ENCODE measurements around the gene NSUN2.
A peak's percentile ranks its signal among the peaks of the same experiment; 100 is the strongest.

Gene NSUN2

GRCh38 chr5:6606884-6607558, 25.8 kb downstream of the NSUN2 start:
- TF ChIP-seq, protein P1, sequence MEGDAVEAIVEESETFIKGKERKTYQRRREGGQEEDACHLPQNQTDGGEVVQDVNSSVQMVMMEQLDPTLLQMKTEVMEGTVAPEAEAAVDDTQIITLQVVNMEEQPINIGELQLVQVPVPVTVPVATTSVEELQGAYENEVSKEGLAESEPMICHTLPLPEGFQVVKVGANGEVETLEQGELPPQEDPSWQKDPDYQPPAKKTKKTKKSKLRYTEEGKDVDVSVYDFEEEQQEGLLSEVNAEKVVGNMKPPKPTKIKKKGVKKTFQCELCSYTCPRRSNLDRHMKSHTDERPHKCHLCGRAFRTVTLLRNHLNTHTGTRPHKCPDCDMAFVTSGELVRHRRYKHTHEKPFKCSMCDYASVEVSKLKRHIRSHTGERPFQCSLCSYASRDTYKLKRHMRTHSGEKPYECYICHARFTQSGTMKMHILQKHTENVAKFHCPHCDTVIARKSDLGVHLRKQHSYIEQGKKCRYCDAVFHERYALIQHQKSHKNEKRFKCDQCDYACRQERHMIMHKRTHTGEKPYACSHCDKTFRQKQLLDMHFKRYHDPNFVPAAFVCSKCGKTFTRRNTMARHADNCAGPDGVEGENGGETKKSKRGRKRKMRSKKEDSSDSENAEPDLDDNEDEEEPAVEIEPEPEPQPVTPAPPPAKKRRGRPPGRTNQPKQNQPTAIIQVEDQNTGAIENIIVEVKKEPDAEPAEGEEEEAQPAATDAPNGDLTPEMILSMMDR (IDR thresholded peaks at IDR 0.05) = no peak
- Mint-ChIP-seq H3K27me3 (ENCODE audit: low read depth, poor library complexity) (no peaks in the 10 kb centered on the region), H3K27ac (no peak overlapping the region), H3K4me3 (no peak overlapping the region), H3K9me3 (no peaks in the 10 kb centered on the region), H3K36me3 (ENCODE audit: low read depth) (peaks cover 78% of the 10 kb centered on the region), H3K4me1 (peaks cover 8% of the 10 kb centered on the region)
- no peak for DNase-seq

GRCh38 chr5:6604946-6605345, 27.9 kb downstream of the NSUN2 start:
- TF ChIP-seq, protein P1 (IDR thresholded peaks at IDR 0.05) = no peak
- H3K27ac Mint-ChIP-seq = no peak overlapping the region
- no peaks in the 10 kb centered on the region for H3K27me3 Mint-ChIP-seq (ENCODE audit: low read depth, poor library complexity)
- DNase-seq = no peak
- no peaks in the 10 kb centered on the region for H3K9me3 Mint-ChIP-seq
- peaks cover 10% of the 10 kb centered on the region for H3K4me1 Mint-ChIP-seq
- H3K36me3 Mint-ChIP-seq (ENCODE audit: low read depth) = peaks cover 86% of the 10 kb centered on the region
- H3K4me3 Mint-ChIP-seq = no peak overlapping the region

GRCh38 chr5:6604341-6604740, 28.5 kb downstream of the NSUN2 start:
- H3K27ac Mint-ChIP-seq = no peak overlapping the region
- H3K4me1 Mint-ChIP-seq = peaks cover 10% of the 10 kb centered on the region
- DNase-seq = no peak
- TF ChIP-seq, protein P1 (IDR thresholded peaks at IDR 0.05) = no peak
- no peaks in the 10 kb centered on the region for H3K27me3 Mint-ChIP-seq (ENCODE audit: low read depth, poor library complexity)
- H3K9me3 Mint-ChIP-seq = no peaks in the 10 kb centered on the region
- no peak overlapping the region for H3K4me3 Mint-ChIP-seq
- peaks cover 83% of the 10 kb centered on the region for H3K36me3 Mint-ChIP-seq (ENCODE audit: low read depth)

GRCh38 chr5:6603643-6604042, 29.2 kb downstream of the NSUN2 start:
- Mint-ChIP-seq H3K36me3 (ENCODE audit: low read depth) (peaks cover 87% of the 10 kb centered on the region), H3K4me3 (no peak overlapping the region), H3K27ac (no peak overlapping the region), H3K9me3 (no peaks in the 10 kb centered on the region), H3K27me3 (ENCODE audit: low read depth, poor library complexity) (no peaks in the 10 kb centered on the region), H3K4me1 (peaks cover 10% of the 10 kb centered on the region)
- no peak for DNase-seq
- TF ChIP-seq, protein P1 (IDR thresholded peaks at IDR 0.05) = no peak

DNA sequence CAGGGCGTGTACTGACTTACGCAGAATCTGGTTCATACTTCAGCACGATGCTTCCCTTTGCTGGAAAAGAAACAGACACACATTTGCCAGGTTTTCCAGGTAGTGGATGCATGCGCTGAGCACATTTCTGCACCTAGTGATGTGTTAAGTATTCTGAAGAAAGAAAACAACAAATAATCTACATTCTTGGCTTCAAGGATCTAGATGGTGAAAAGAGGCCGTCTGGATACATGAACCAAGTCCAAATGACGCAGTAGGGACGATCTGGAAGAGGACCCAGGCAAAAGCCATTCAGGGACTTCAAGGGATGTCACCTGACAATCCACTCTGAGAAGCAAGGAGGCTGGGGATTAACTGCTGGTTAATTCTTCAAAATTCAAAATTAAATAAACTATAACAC, 30.4 kb downstream of the NSUN2 start:
- no peaks in the 10 kb centered on the region for H3K9me3 Mint-ChIP-seq
- no peak overlapping the region for H3K4me3 Mint-ChIP-seq
- H3K4me1 Mint-ChIP-seq = peaks cover 10% of the 10 kb centered on the region
- H3K27ac Mint-ChIP-seq = no peak overlapping the region
- no peak for DNase-seq
- TF ChIP-seq, protein P1 (IDR thresholded peaks at IDR 0.05) = no peak
- H3K27me3 Mint-ChIP-seq (ENCODE audit: low read depth, poor library complexity) = no peaks in the 10 kb centered on the region
- H3K36me3 Mint-ChIP-seq (ENCODE audit: low read depth) = peaks cover 92% of the 10 kb centered on the region

DNA sequence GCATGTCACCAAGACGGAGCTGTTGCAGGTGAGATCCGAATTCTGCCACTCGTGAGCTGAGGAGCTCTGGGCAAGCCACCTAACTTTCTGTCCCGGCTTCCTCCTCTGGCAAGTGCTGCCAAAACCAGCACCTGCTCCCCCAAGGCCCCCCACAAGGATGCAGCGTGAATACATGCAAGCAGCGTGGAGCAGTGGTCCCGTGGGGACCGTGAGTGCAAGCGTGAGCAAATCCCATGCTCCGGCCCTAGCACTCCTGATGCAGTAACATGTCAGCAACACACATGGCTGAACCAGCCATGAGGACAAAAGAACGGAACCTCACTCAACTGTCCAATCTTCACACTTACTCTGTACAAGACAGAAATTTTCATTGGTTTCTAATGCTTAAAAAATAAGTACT, 31.0 kb downstream of the NSUN2 start:
- peaks cover 2% of the 10 kb centered on the region for H3K27me3 Mint-ChIP-seq (ENCODE audit: low read depth, poor library complexity)
- TF ChIP-seq, protein P1 (IDR thresholded peaks at IDR 0.05) = no peak
- no peak for DNase-seq
- peak overlapping the region; percentile 22 for H3K27ac Mint-ChIP-seq
- H3K36me3 Mint-ChIP-seq (ENCODE audit: low read depth) = peaks cover 92% of the 10 kb centered on the region
- no peak overlapping the region for H3K4me3 Mint-ChIP-seq
- H3K4me1 Mint-ChIP-seq = peaks cover 10% of the 10 kb centered on the region
- H3K9me3 Mint-ChIP-seq = no peaks in the 10 kb centered on the region

Data from nephron progenitor cell (in vitro differentiated cells).